Psoas muscle (tissue), 8 donors: Measurements from ENCODE around the gene GPR68. TPM values are rescaled to one million over a fixed set of nuclear protein-coding genes. Genes with fewer than 3 reads are reported as not detected.
"Not testable (repeated sequence)": the region's sequence is repeated elsewhere in the genome, so short reads cannot be mapped to it uniquely, and the experiment has no call there.

ENCODE experiments used
- ATAC-seq, 4 donors: fragments of 200-7000 bp; cut with Tn5 transposase; one replicate each; pipeline ENCODE4 v1.9.1; 2020; ENCODE audit warnings: moderate library complexity in 3 of 4, mild to moderate bottlenecking in 2 of 4
- DNase-seq, 2 donors: peaks; one replicate each; pipeline ENCODE4 v3.0.0-alpha.2; 2020
- H3K27ac ChIP-seq: fragments of 200-600 bp; one replicate; pipeline ENCODE4 v1.8.0; 2022
- H3K27me3 ChIP-seq, 3 donors: fragments of 200-600 bp in 1 of 3; one replicate each; pipeline versions ENCODE4 v1.6.1 to v1.8.0; 2013 to 2022; ENCODE audit warnings: low read length in 2 of 3, mild to moderate bottlenecking in 2 of 3, moderate library complexity in 1 of 3; ENCODE audit not compliant: insufficient read depth in 3 of 3
- H3K36me3 ChIP-seq, 2 donors: fragments of 200-600 bp in 1 of 2; one replicate each; pipeline versions ENCODE4 v1.6.1 to v1.8.0; 2013 to 2022; ENCODE audit warnings: low read depth in 1 of 2, mild to moderate bottlenecking in 1 of 2, moderate library complexity in 1 of 2; ENCODE audit not compliant: insufficient read depth in 1 of 2
- H3K4me1 ChIP-seq: fragments of 200-600 bp; one replicate; pipeline ENCODE4 v1.8.0; 2022
- H3K4me3 ChIP-seq: fragments of 200-600 bp; one replicate; pipeline ENCODE4 v1.8.0; 2022; ENCODE audit warnings: mild to moderate bottlenecking
- H3K9me3 ChIP-seq: fragments of 200-600 bp; one replicate; pipeline ENCODE4 v1.8.0; 2022
- WGBS, 3 donors: extraction: QIAGEN DNeasy Blood & Tissue Kit; methylation state at CpG; one replicate each; pipeline versions ENCODE4 v1.1.6 to v1.1.7; 2013; 5-methylcytosine and 5-hydroxymethylcytosine counted together
- intact Hi-C, 2 donors: fragments of 100-400 bp; cut with DNase I; formaldehyde crosslinking; loops; one replicate each; pipeline versions ENCODE4 v1.11.0 to v1.14.2; 2022
- polyA plus RNA-seq, 3 donors: library from polyadenylated mRNA; stranded (reverse); fragments of 200-250 nt; gene quantifications; one replicate each; pipeline ENCODE4 v1.2.3, GENCODE V29; 2013
- total RNA-seq, 4 donors: library from RNA; stranded (reverse); fragmentation: NEBNext Ultra II Directional in 2 of 4; extraction: Animal tissue kit (Norgen Biotek cat#: 25700) in 2 of 4; gene quantifications; one replicate each; pipeline versions ENCODE4 v1.2.1 to v1.2.4, GENCODE V29; 2021 to 2023
- TF ChIP-seq, protein P1 (sequence below): fragments of 200-600 bp; IDR thresholded peaks from one replicate; pipeline ENCODE4 v1.8.0; 2022; ENCODE audit warnings: antibody characterized with exemption
- donor health status: healthy with polysubstance abuse.
- donor health status: DM: no; HTN: no; CAD: no; lungs with moderate emphysema.
- donor health status: Bipolar disorder and iron deficiency.
- donor health status: healthy.
- donor health status: DM: yes; HTN: yes; CAD: no.
- donor health status: DM: no; HTN: no; CAD: no.
- donor health status: DM: no; HTN: no; CAD: no.
- donor health status: DM: yes; HTN: yes; CAD: no.

The GPR68 gene
- total and polyA plus RNA-seq, 7 donors = 0.03 to 0.27 (median 0.16) TPM; not detected in 1

DNA sequence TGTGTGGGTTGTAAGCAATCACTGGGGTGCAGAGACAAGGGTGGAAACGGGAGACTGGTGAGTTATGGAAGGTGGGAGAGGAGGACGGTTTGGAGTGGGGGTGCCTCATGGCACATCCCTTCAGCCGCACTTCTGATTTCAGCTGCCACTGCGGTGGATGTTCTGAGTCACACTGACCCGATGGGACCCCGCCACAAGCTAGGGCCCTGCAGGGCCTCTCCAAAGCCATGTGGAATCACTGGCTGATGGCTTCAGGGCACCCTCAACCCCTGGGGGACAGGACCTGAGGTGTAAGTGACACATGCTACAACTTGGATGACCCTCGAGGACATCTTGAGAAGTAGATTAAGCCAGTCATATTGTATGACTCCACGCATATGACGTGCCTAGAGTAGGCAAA, 53.7 kb downstream of the GPR68 start:
- Histone ChIP-seq H3K27me3 (no peaks in the 10 kb centered on the region), H3K9me3 (no peaks in the 10 kb centered on the region), H3K4me3 (no peak overlapping the region), H3K4me1 (no peaks in the 10 kb centered on the region), H3K27ac (no peak overlapping the region), H3K36me3 (peaks cover 0 to 87% of the 10 kb centered on the region in 2 donors)
- 90 to 94% (median 93%) methylated on average over 9 of the region's 9 CpGs for WGBS, 3 donors
- TF ChIP-seq, protein P1, sequence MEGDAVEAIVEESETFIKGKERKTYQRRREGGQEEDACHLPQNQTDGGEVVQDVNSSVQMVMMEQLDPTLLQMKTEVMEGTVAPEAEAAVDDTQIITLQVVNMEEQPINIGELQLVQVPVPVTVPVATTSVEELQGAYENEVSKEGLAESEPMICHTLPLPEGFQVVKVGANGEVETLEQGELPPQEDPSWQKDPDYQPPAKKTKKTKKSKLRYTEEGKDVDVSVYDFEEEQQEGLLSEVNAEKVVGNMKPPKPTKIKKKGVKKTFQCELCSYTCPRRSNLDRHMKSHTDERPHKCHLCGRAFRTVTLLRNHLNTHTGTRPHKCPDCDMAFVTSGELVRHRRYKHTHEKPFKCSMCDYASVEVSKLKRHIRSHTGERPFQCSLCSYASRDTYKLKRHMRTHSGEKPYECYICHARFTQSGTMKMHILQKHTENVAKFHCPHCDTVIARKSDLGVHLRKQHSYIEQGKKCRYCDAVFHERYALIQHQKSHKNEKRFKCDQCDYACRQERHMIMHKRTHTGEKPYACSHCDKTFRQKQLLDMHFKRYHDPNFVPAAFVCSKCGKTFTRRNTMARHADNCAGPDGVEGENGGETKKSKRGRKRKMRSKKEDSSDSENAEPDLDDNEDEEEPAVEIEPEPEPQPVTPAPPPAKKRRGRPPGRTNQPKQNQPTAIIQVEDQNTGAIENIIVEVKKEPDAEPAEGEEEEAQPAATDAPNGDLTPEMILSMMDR = no peak
- no peak for DNase-seq
- no peak for ATAC-seq
- intact Hi-C loops = no loop called here

DNA sequence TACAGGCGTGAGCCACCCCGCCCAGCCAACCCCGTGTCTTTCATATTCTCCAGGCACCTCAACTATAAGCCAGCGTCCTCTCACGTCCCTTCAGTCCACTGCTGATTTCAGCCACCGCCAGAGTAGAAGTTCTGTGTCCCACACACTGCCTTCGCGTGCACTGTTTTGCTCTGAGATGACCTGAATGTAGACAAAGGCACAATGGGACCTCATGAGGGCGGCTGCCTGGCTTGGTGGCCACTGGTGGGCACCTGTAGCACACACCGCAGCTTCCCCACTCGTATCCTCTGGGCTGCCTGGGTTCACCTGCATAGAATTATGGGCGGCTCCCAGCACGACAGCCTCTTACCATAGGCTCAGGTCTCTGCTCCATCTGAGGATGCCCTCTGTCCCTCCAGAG, 57.2 kb downstream of the GPR68 start:
- H3K36me3 ChIP-seq = peaks cover 5 to 95% of the 10 kb centered on the region in 2 donors
- DNase-seq = no peak
- ATAC-seq = no peak
- H3K4me1 ChIP-seq = no peaks in the 10 kb centered on the region
- WGBS, 3 donors = 94 to 97% (median 96%) methylated on average over 13 of the region's 13 CpGs
- TF ChIP-seq, protein P1 = no peak
- no peaks in the 10 kb centered on the region for H3K9me3 ChIP-seq
- intact Hi-C loops = no loop called here
- H3K4me3 ChIP-seq = no peak overlapping the region
- H3K27me3 ChIP-seq = no peaks in the 10 kb centered on the region
- no peak overlapping the region for H3K27ac ChIP-seq

DNA sequence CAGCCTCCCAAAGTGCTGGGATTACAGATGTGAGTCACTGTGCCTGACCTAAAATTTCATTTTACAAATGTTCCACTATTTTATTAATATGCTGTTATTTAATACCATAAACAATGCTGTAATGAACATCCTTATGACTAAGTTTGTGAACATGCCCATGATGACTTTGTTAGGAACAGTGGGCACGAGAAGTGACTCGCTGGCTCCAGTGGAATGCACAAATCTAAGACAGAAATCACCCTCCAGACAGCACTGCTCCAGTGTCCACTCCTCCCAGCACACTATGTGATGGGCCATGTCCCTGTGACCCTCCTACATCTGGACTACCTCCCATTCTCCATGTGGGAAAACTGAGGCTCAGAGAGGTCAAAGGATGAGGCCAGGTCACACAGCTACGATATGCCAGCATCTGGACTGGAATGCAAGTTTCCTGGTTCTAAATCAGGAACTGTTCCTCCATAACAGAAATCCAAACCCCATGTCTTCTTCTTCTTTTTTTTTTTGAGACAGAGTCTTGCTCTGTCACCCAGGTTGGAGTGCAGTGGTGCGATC, 57.9 kb downstream of the GPR68 start:
- Histone ChIP-seq H3K27ac (no peak overlapping the region), H3K4me3 (no peak overlapping the region), H3K4me1 (no peaks in the 10 kb centered on the region), H3K36me3 (peaks cover 5 to 95% of the 10 kb centered on the region in 2 donors), H3K27me3 (no peaks in the 10 kb centered on the region), H3K9me3 (no peaks in the 10 kb centered on the region)
- intact Hi-C loops = no loop called here
- TF ChIP-seq, protein P1 = no peak
- ATAC-seq (no peak), DNase-seq (no peak)
- WGBS, 3 donors = 86 to 90% (median 88%) methylated on average over 4 of the region's 4 CpGs

DNA sequence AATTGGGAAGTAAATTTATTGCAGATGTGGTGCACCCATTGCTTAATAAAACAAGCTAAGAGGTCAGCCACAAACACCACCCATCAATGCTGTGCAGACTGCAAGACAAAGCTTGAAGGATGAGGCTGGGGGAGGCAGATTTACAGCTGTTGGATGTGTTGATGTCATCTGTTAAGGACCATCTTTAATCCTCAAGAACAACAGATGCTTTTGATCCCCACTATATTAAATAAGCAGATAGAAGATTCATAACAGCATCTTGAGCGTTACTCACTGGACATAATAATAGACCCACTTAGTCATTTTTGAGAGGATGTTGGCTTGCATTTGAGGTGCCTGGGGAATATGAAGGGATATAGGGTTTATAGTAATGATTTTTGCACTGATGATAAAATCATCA, 58.8 kb downstream of the GPR68 start:
- ATAC-seq (peak in 1 of 4 donors; percentile 30), DNase-seq (no peak)
- WGBS, 3 donors = 81 to 85% (median 83%) methylated on average over 1 of the region's 1 CpG
- no peaks in the 10 kb centered on the region for H3K27me3 ChIP-seq
- H3K4me3 ChIP-seq = no peak overlapping the region
- H3K4me1 ChIP-seq = no peaks in the 10 kb centered on the region
- TF ChIP-seq, protein P1 = no peak
- intact Hi-C loops = no loop called here
- H3K27ac ChIP-seq = no peak overlapping the region
- H3K9me3 ChIP-seq = no peaks in the 10 kb centered on the region
- H3K36me3 ChIP-seq = peaks cover 5 to 95% of the 10 kb centered on the region in 2 donors

DNA sequence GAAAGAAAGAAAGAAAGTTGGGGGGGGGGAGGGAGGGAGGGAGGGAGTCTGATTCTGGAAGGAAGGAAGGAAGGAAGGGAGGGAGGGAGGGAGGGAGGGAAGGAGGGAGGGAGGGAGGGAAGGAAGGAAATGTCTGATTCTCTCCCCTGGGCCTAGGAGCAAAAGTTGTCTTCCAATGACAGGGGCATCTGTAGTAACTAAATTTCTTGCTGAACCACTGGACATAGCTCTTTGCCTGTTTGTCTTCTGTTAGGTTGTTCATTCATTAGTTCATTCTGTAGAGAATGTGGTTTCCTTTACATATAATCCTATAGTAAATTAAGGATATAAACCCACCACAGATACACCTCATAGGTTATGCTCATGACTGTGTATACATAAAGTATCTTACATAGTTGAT, 59.9 kb downstream of the GPR68 start:
- H3K27ac ChIP-seq = no peak overlapping the region
- intact Hi-C loops = no loop called here
- no peak for DNase-seq

DNA sequence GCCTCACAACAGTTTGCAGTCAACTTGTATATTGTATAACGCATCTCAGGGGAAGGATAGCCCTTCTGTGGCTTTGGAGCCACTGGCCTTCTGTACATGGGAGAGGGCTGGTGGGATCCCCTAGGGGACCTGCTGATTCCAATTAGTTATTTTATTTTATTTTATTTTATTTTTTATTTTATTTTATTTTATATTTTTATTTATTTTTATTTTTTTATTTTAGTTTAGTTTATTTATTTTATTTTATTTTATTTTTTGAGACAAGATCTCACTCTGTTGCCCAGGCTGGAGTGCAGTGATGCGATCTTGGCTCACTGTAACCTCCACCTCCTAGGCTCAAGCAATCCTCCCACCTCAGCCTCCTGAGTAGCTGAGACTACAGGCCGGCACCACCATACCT, 61.8 kb downstream of the GPR68 start:
- H3K27ac ChIP-seq, DNase-seq, intact Hi-C loops, ATAC-seq, H3K4me3 ChIP-seq, H3K4me1 ChIP-seq, H3K27me3 ChIP-seq, H3K9me3 ChIP-seq: not testable (repeated sequence)
- 95 to 96% (median 96%) methylated on average over 3 of the region's 3 CpGs for WGBS, 3 donors
- peaks cover 5 to 96% of the 10 kb centered on the region in 2 donors for H3K36me3 ChIP-seq

More for the DNA sequence above, 59.9 kb downstream of the GPR68 start:
- Histone ChIP-seq H3K36me3 (peaks cover 5 to 96% of the 10 kb centered on the region in 2 donors), H3K4me1 (no peaks in the 10 kb centered on the region), H3K4me3 (no peak overlapping the region), H3K27me3 (no peaks in the 10 kb centered on the region), H3K9me3 (no peaks in the 10 kb centered on the region)
- no peak for ATAC-seq
- TF ChIP-seq, protein P1 = no peak
